Mucosa of rectum (tissue), 2 donors: ENCODE data around the gene ZNF91.
A peak's percentile ranks its signal among the peaks of the same experiment; 100 is the strongest.
"Not testable (repeated sequence)": the region's sequence is repeated elsewhere in the genome, so short reads cannot be mapped to it uniquely, and the experiment has no call there.

Experiments
- H3K27ac ChIP-seq, 2 donors: one replicate each; pipeline ENCODE4 v1.7.0; 2013; ENCODE audit warnings: inconsistent platforms in 2 of 2, low read depth in 2 of 2, low read length in 2 of 2
- H3K27me3 ChIP-seq, 2 donors: one replicate each; pipeline ENCODE4 v1.7.0; 2013; ENCODE audit warnings: low read length in 2 of 2; ENCODE audit not compliant: control insufficient read depth in 2 of 2, insufficient read depth in 2 of 2
- H3K36me3 ChIP-seq, 2 donors: one replicate each; pipeline ENCODE4 v1.7.0; 2013; ENCODE audit warnings: low read length in 2 of 2; ENCODE audit not compliant: control insufficient read depth in 2 of 2, insufficient read depth in 2 of 2
- H3K4me1 ChIP-seq, 2 donors: one replicate each; pipeline ENCODE4 v1.7.0; 2013; ENCODE audit warnings: low read length in 2 of 2, mild to moderate bottlenecking in 1 of 2; ENCODE audit not compliant: control insufficient read depth in 2 of 2, insufficient read depth in 2 of 2
- H3K4me3 ChIP-seq, 2 donors: one replicate each; pipeline ENCODE4 v1.7.0; 2013; ENCODE audit warnings: low read length in 2 of 2
- H3K9ac ChIP-seq, 2 donors: one replicate each; pipeline ENCODE4 v1.7.0; 2013; ENCODE audit warnings: low read length in 2 of 2, low read depth in 1 of 2, mild to moderate bottlenecking in 1 of 2
- H3K9me3 ChIP-seq, 2 donors: one replicate each; pipeline ENCODE4 v1.7.0; 2013; ENCODE audit warnings: low read length in 2 of 2; ENCODE audit not compliant: control insufficient read depth in 2 of 2
- donor health status: healthy.
- donor health status: Normal muscosa, but diverticular disease.

ZNF91 gene

DNA sequence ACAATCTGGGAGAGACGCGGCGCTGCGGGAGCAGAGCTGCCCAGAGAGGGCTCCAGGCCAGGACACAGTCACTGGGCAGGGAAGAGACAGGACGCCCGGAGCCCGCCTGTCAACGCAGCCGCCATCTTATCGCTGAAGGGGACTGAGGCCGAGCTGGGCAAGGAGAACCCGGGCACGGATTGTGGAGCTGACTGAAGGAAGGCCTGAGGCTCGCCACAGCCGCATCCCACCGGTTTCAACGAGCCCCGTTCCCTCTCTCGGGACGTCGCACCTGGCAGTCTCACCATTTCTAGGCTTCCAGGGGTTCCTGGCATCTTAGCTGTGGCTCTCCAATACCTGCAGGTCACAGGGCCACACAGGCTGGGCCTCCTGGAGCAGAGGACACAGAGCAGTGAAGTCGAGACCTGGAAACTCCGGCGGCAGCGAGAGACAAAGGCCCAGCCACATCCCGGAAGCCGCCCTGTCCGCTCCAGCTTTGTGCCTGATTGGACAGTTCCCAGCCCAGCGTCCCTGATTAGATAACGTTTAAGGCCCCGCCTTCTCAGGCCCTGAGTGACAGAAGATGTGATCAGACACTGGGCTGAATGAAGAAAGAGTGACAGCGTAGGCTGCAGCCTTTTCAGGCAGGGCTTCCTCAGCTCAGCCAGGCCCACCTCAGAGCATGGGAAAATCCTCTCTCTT, at the start of gene ZNF91:
Gene ZNF91 (minus strand): TSS at position 431 of the 681 bp plus-strand sequence. CDS start 117 bp downstream, at position 314.
- peak within 1 kb of the TSS; percentile 99 to 100 for H3K9ac ChIP-seq
- no peaks in the 10 kb centered on the region for H3K27me3 ChIP-seq
- no peaks in the 10 kb centered on the region for H3K9me3 ChIP-seq
- H3K4me1 ChIP-seq: peaks cover 8 to 30% of the 10 kb centered on the region in 2 donors
- H3K36me3 ChIP-seq: no peaks in the 10 kb centered on the region
- H3K27ac ChIP-seq: peak within 1 kb of the TSS; percentile 97 to 98
- peak within 1 kb of the TSS; percentile 96 to 99 for H3K4me3 ChIP-seq

- Histone ChIP-seq H3K36me3 (no peaks in the 10 kb centered on the region), H3K27ac (no peak overlapping the region), H3K4me3 (no peak overlapping the region), H3K4me1 (no peaks in the 10 kb centered on the region), H3K9ac (no peak overlapping the region), H3K27me3 (no peaks in the 10 kb centered on the region), H3K9me3 (peaks cover 0 to 8% of the 10 kb centered on the region in 2 donors)
These were observed 45.5 kb upstream of the ZNF91 start for GRCh38 chr19:23440791-23441190.

GRCh38 chr19:23440207-23440606, 44.9 kb upstream of the ZNF91 start:
- no peaks in the 10 kb centered on the region for H3K36me3 ChIP-seq
- no peak overlapping the region for H3K4me3 ChIP-seq
- H3K27ac ChIP-seq: no peak overlapping the region
- H3K9ac ChIP-seq: no peak overlapping the region
- no peaks in the 10 kb centered on the region for H3K4me1 ChIP-seq
- H3K27me3 ChIP-seq: no peaks in the 10 kb centered on the region
- H3K9me3 ChIP-seq: peaks cover 0 to 8% of the 10 kb centered on the region in 2 donors

DNA sequence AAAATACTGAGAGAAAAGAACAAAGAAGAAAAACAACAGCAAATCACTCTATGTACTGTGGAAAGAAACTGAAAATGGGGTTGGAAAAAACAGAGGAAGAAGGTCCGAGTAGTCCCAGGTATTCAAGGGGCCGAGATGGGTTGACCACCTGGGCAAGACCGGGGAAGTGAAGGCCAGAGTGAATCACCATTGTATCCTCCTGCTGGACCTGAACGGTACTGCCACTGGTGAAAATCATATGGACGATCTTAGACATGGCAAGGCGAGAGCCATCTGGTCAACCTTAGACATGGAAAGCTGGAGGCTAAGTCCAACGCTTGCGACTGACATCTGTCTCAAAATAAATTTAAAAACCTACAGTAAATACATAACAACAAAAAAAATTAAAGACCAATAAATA, 44.4 kb upstream of the ZNF91 start:
- Histone ChIP-seq H3K27ac (no peak overlapping the region), H3K36me3 (no peaks in the 10 kb centered on the region), H3K4me3 (no peak overlapping the region), H3K9ac (no peak overlapping the region), H3K9me3 (peaks cover 0 to 8% of the 10 kb centered on the region in 2 donors), H3K27me3 (no peaks in the 10 kb centered on the region), H3K4me1 (no peaks in the 10 kb centered on the region)

GRCh38 chr19:23437901-23438300, 42.6 kb upstream of the ZNF91 start:
- peaks cover 0 to 8% of the 10 kb centered on the region in 2 donors for H3K9me3 ChIP-seq
- no peaks in the 10 kb centered on the region for H3K4me1 ChIP-seq
- H3K27ac ChIP-seq: no peak overlapping the region
- no peak overlapping the region for H3K4me3 ChIP-seq
- H3K9ac ChIP-seq: no peak overlapping the region
- H3K27me3 ChIP-seq: no peaks in the 10 kb centered on the region
- H3K36me3 ChIP-seq: no peaks in the 10 kb centered on the region

GRCh38 chr19:23436944-23437343, 41.7 kb upstream of the ZNF91 start:
- no peak overlapping the region for H3K27ac ChIP-seq
- no peaks in the 10 kb centered on the region for H3K4me1 ChIP-seq
- no peaks in the 10 kb centered on the region for H3K36me3 ChIP-seq
- H3K4me3 ChIP-seq: no peak overlapping the region
- no peaks in the 10 kb centered on the region for H3K27me3 ChIP-seq
- peaks cover 0 to 8% of the 10 kb centered on the region in 2 donors for H3K9me3 ChIP-seq
- H3K9ac ChIP-seq: no peak overlapping the region

DNA sequence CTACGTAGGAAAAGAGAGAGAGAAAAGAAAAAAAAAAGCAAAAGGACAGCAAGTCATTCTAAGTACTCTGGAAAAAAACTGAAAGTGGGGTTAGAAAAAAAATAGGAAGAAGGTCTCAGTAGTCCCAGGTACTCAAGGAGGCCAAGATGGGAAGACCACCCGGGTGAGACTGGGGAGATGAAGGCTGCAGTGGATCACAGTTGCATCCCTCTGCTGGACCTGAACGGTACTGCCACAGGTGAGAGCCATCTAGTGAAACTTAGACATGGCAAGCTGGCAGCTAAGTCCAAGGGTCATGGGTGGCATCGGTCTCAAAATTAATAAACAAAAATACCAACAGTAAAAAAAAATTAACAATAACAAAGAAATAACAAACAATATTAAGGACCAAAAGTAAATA, 41.0 kb upstream of the ZNF91 start:
- Histone ChIP-seq H3K27ac (no peak overlapping the region), H3K9me3 (peaks cover 0 to 8% of the 10 kb centered on the region in 2 donors), H3K9ac (no peak overlapping the region), H3K27me3 (no peaks in the 10 kb centered on the region), H3K4me3 (no peak overlapping the region), H3K4me1 (no peaks in the 10 kb centered on the region), H3K36me3 (no peaks in the 10 kb centered on the region)

DNA sequence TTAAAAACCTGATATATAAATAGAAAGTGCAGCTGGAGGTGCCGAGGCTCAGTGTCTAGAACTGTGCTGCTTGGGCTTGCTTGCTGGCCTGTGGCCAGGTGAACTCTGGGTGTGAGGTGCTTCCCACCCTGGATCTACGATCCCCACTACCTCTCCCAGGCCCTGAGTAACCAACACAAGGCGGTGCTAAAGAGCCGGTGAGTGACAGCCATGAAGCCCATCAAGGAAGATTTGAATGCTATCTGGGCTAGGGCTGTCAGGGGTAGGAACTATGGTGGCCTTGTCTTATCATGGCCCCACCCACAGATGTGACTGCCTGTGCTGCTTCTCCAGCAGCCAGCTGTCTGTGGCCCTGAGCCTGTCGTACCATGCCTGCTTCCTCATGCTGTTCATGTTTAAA, 25.6 kb upstream of the ZNF91 start:
- no peaks in the 10 kb centered on the region for H3K9me3 ChIP-seq
- H3K4me3 ChIP-seq: no peak overlapping the region
- H3K27ac ChIP-seq: no peak overlapping the region
- H3K27me3 ChIP-seq: no peaks in the 10 kb centered on the region
- peaks cover 0 to 4% of the 10 kb centered on the region in 2 donors for H3K4me1 ChIP-seq
- H3K9ac ChIP-seq: no peak overlapping the region
- no peaks in the 10 kb centered on the region for H3K36me3 ChIP-seq

DNA sequence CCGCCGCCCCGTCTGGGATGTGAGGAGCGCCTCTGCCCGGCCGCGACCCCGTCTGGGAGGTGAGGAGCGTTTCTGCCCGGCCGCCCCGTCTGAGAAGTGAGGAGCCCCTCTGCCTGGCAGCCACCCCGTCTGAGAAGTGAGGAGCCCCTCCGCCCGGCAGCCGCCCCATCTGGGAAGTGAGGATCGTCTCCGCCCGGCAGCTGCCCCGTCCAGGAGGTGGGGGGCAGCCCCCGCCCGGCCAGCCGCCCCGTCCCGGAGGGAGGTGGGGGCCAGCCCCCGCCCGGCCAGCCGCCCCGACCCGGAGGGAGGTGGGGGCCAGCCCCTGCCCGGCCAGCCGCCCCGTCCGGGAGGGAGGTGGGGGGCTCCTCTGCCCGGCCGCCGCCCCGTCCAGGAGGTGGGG, 24.0 kb upstream of the ZNF91 start:
- not testable (repeated sequence) for H3K9ac ChIP-seq, H3K9me3 ChIP-seq, H3K4me1 ChIP-seq, H3K27me3 ChIP-seq, H3K27ac ChIP-seq, H3K36me3 ChIP-seq, H3K4me3 ChIP-seq

DNA sequence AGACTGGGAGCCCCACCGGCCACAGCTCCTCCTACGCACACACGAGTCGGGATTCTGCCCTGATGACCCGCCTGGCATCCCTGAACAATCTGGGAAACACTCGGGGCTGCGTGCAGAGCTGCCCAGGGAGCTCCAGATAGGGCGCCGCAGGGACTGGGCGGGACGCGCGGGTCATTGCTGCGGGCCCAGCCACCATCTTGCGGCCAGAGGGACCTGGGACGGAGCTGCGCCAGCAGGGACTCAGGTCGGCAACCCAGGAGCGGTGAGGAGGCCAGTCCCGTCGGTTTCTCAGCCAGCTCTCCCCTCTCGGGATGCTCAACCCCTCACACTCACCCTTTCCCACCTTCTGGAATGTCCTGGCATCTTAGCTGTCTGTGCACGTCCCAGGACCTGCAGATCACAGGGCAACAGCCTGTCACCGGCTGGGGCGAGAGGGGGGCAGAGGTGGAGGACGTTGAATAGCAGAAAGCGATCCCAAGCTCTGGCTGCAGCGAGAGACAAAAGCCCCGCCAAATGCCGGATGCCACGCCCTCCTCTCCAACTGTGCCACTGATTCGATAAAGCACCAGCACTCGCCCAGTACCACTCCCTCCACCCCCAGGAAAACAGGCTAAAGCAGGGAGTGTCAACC, 20.4 kb upstream of the ZNF91 start:
- Histone ChIP-seq H3K27me3 (no peaks in the 10 kb centered on the region), H3K9ac (peak overlapping the region; percentile 72 to 74), H3K4me3 (peak overlapping the region; percentile 87 to 96), H3K9me3 (no peaks in the 10 kb centered on the region), H3K36me3 (no peaks in the 10 kb centered on the region), H3K4me1 (peaks cover 6 to 11% of the 10 kb centered on the region in 2 donors), H3K27ac (peak overlapping the region; percentile 83 to 86)
